DMS53 treated with DMSO at 0.1 percent for 48 hours (cell line): ENCODE measurements around the gene PPFIA2.

ENCODE experiments used
- DNase-seq: peaks from one replicate; lab custom pipeline; 2025; ENCODE audit not compliant: unreplicated experiment; lab: John Stamatoyannopoulos, UW

Gene PPFIA2

DNA sequence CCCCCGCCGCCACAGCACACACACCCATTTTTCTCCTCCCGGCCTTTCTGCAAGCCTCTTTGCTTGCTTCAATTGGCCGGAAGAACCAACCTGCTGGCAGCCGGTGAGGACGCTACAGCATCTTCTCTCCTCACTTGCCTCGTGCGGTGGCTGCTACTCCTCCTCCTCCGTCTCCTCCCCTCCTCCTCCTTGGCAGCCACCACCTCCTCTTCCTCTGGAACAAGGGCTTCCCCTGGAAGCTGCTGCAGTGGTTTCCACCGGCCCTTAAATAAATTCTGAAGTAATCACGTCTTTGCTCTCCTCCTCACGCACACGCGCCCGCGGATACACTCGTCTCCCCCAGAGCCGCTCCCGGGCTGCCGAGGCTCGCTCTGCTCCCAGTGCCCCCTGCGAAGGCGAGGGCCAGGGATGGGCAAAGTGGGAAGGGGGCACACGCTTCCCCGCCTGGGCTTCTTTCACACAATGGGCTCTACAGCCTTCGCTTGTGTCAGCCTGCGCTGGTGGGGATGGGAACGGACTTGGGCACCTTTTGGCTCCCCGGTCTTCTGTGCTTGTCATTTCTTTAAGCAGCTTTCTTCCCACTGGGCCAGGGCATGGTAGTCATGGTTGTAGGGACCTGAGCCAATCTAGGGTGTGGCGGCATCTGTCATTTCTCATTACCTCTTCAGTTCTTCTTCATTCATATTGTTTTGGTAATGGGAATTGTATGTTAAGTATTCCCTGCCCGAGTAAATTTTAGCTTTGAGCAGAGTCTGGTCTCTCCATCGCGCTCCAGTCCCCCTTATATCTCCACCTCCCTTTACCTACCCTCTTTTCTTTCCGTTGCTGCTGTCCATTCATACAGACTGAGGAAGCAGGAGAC lies at the start of gene PPFIA2:
TSS of gene PPFIA2 (minus strand) at position 161 of the 862 bp plus-strand sequence.
- DNase-seq = peak; percentile 52

DNA sequence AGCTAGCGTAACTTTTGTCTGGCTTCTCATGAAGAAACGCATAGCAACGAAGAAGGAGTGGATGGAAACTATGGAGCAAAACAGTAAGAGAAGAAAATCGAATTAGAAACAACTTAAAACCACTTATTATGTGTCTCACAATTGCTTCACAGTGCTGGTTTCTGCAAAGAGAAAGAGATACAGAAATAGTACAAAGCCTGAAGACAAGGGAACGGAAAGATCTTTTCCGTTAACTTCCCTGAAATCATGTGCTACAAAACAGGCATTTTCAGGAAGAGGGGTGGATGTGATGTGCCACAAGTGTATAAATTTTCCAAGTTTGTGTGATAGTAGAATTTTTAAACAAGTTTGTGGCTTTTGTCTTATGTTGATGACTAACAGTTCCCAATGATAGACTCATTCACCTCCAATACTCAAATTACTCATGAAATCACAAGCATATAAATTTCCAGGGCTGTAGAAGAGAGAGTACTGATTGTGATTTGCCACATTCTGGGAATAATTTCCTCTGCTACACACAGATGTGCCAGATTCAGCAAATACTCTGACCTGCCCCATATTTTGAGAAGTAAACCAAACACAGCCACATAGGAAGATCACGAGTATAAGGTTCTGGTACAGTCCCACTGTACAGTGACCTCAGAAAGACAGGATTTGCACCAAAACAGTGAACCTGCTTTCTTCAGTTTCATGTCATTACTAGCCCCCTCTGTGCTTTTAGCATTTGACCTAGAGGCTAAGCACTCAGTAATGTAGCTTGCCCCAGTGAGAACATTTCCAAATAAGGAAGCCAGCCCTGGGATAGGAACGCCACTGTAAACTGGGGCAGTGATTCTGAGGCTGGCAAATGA lies 41.4 kb upstream of the PPFIA2 start:
- no peak for DNase-seq

DNA sequence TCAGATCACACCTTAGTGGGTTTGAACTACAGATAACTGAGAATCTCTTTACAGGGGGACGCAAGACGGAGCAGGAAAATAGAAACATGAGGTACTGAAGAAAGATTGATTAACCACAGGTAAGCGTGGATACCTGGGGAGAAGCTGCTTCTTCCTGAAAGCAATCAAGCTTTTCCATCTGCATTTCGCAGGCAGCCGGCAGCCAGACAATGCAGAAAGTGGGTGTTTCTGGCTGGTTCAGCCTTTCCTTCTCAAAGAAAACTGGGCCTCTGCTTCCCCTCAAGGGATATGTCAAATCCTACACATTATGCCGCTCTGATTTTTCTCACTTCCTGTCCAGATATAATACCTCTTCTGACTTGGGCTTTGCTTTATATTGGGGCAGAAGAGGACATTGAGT lies 39.1 kb upstream of the PPFIA2 start:
- no peak for DNase-seq

DNA sequence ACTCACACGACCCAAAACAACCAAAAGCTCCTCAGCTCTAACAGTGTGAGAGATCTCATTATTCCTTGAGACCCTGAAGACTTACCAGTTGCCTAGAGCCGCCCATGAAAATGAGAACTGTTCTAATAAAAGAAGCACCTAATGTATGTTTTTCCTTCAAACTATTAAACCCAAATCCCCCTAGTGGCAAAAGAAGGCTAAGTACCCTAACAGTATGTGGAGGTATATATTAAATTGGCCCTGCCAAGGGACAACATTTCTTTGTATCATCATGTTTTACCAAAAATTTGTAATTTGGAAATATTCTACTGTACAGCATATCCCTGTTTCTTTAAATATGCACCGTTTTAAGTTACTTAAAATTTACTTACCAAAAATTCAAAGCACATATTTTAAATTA lies 38.0 kb upstream of the PPFIA2 start:
- DNase-seq = peak; percentile 29

DNA sequence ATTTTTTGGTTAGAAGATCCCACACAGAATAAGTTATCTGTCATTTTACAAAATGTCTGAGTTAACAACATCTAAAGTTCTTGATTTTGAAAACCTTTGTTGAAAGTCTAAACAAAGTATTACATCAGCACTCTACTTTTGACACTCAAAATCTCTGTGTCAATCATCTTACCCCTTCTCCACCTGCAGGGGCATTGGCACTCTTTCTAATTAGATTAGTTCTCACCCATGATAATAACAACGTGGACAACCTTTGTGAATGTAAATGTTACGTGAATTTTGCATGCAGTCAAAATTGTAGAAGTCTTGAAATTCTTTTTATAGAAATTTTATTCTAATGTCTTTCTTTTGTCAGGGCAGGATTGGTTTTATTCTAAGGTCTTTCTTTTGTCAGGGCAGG lies 33.5 kb upstream of the PPFIA2 start:
- DNase-seq = no peak

DNA sequence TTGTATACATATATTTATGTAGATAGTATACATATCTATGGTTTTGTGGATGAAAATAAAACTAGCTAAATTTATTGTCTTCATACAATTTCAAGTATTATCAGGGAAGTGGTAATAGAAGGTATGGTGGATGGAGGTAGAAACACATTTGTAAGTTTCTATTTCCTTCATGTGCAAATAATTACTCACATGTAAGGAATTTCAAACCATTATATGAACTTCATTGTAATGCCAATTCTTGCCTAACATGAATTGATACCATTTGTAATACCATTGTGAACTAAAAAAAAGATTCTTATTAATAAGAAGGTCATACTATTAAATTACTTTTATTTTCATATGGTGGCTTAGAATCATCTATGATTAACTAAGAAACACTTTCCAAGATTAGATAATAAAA lies 20.1 kb upstream of the PPFIA2 start:
- DNase-seq = peak; percentile 22

DNA sequence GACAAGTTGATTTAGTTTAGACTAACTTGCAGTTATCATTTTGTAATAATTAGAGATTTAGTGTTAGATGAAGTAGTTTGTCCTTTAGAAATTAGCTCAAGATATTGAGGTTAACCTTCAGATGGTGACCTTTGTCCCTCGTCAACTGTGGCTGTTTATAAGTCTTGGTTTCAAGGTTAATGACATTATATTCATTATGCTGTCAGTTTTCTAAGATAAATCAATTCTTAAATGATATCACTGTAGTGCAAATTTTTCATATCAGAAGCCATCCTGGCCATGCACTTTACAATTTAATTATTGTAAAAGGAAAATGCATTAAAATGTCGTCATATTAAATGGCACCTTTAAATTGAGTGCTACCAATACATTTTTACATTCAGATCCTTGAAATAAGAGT lies 19.6 kb upstream of the PPFIA2 start:
- no peak for DNase-seq

DNA sequence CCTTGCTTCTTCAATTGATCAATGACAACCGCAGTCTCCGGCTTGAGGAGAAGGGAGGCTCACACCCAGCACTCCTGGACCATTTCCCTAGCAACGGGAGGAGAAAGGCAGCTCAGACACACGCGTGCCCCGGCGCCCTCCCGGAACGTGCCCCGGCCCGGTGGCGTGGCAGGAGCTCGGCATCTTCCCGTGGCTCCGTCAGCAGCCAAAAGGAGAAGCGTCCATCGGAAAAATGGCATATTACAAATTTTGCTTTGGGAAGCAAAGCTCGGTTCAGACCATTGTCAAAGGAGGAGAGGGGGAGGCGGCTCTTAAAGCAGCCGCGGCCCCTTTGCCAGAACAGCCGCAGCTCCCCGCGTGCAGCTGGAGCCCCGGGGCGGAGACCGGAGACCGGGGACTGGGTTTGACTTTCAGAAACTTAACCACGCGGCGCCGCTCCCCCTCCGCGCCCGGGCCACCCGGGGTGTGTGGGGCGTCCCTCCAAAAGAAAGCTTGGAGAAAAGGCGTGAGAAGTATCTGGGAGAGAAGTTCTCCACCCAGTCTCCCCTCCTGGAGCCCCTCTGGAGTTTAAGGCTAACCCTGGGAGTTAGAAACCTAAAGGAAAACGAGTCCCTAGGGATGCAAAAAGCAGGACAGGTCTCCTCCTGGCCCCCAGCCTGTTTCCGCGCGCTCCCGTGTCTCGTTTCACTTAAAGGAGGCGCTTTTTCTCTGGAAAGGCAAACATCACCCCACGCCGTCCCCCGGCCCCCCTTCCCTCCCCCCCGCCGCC lies 545 bp downstream of the PPFIA2 start:
- DNase-seq = no peak

DNA sequence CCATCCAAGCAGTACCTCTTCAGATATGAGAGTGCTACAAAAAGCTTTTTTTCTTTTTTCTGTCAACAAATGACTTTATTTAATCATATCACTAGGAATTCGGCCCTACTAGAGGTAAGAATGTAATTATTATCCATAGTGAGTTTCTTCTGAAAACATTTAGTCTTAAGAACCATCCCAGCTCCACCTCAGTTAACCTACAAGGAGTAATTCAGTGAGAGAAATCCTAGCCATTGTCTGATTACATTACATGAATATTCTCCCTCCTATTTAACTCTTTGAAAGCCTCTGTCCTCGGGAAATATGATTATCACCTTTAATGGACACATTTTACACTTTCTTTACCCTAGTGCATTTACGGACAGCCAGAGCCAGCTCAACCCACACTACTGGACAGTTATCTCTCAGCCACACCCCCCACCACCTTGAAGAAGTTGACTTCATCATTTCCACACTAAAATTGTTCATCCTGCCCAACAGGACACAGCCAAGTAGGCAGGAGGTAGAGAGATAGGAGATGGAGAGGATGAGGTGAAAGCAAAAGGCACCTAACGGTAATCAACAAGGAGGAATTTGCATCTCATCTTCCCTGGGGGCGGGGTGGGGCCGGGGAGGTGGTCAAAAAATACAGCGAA lies 1.3 kb downstream of the PPFIA2 start:
- DNase-seq = no peak

DNA sequence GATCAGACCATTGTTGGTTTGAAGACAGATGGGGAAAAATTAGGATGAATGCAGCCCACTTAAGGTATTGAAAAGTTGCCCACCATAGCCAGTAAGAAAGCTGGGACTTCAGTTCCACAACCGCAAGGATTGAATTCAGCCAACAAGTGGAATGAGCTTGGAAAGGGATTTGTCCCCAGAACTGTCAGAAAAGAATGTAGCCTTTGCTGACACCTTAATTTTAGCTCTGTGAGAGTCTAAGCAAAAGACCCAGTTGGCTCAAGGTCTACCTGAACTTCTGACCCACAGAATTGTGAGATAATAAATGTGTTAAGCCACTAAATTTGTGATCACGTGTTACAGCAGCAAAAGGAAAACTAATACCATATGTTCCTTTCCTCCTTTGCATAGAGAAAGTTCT lies 29.4 kb downstream of the PPFIA2 start:
- no peak for DNase-seq

DNA sequence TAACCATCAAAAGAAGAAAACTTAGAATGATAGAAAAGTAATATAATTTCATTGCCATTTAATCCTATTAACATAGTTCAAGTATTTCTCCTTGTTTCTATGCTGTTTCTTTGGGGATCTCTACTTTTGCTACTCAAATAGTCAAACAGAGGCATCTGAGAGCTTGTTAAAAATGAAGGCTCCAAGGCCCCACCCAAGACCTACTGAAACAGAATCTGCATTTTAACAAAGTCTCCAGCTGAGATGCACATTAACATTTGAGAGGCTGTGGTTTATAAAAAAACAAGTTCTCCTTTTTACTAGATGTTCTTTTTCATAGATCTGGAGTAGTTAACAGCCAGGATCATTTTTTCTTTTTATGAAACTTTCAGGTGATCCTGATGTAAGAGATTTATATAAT lies 31.8 kb downstream of the PPFIA2 start:
- no peak for DNase-seq

DNA sequence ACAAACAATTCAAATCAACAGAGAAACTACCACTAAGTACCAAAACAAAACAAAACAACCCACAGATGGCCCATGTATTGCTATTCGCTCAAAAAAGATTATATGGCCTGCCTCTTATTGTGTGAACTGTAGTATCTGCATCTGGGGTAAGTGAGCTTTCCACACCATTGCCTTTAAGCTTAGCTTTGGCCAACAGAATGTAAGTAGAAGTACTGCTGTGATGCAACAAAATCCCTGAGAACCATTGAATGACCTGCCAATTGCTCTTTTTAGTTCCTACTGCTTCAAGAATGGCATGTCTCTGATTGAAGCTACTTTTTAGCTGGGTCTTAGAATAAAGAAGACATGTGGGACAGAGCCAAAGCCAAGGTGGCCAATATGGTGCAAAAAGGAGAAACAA lies 32.5 kb downstream of the PPFIA2 start:
- no peak for DNase-seq

DNA sequence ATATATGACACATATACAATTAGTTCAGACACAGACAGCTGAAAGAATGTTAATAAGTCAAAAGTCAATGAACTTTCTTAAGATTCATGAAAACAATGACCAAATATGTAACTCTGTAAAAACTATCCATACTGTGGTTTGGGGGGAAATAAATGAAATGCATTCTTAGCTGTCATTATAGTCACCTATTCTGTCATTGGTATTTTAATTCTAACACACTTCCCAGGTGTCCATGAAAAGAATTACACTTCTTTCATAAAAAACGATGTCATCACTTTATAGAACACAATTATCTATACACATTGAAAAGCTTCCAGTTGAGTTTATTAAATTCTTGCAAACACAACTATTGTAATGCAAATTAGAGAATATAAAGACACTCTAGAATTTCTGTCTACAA lies 35.8 kb downstream of the PPFIA2 start:
- no peak for DNase-seq

DNA sequence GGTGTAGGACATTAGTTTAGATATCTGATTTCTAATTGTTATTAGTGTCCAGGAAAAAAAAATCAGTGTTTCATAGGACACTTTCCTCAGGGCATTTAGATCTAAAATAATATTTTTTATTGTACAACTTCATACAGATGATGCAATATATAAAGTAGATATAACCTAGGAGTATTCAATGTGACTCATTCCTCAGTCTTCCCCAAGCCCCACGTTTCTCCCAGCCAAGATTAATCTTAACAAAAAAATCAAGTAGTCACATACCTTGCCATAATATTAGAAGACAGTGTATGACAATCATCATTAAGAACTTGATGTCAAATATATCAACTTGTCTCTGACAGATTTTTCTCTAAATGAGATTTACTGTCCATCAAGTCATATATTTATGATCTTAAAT lies 37.1 kb downstream of the PPFIA2 start:
- no peak for DNase-seq

DNA sequence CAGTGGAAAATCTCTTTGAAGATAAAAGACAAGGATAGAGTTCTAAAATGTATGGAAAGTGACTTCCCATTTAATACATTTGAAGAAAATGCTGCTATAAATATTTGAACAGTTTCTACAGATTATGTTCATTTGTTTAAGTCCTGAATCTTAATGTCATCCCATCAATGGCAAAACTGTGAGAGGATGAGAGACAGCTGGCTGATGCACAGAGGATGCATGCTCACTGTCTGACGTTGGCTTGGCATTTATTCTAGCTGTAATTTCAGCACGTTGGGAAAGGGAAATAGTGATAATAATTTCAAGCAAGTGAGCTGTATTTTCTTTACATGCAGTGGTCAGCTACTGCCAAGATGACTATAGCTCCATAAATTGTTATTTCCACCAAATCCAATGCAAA lies 40.5 kb downstream of the PPFIA2 start:
- no peak for DNase-seq

DNA sequence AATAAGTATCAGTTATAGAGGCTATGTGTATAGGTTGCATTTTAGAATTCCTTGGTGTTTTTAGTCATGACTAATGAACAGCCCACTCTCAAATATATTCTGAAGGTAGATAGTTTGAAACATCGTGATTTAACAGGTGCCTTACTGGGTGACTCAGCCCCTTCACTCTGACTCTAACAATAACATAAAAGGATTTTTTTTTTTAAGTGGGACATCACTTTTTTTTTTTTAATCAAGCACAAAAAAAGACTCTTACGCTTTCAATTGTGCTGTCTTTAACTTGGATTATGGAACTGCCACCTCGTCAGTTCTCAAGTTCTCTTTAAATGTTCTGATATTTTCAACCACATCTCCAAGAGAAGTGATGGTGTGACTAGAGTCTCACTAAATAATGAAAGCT lies 46.6 kb downstream of the PPFIA2 start:
- peak; percentile 70 for DNase-seq

DNA sequence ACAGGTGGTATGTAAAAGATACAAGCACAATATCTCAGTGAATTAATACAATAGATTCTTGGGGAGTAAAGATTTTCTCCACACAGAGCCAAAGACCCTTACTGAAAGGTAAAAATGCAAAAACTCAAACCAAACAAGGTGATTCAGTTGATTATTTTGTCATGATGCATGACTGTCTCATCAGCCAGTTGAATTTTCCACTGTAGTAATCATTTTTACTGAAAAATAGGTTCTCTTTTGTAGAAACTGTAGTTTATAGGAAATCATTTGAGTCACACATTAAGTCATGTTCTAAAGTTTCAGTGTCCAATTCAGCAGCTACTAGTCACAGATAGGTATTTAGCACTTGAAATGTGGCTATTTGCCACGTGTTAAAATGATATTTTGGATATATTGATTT lies 53.6 kb downstream of the PPFIA2 start:
- no peak for DNase-seq

DNA sequence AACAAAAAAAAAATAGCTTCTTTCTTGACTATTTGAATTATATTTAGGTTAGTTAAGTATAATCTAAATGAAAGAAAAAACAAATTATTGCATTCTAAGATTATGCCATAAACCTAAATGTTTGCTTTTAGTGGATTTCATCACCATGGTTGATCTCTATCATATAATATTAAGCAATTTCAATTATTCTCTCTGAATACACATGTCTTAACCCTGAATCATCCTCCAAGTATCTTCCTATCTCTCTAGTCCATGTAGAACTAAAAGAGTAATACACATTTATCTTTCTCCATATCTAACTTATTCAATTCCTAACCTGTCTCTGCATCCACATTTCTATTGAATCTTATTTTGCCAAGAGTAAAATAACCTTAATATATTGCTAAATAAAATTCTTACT lies 59.6 kb downstream of the PPFIA2 start:
- DNase-seq = no peak

DNA sequence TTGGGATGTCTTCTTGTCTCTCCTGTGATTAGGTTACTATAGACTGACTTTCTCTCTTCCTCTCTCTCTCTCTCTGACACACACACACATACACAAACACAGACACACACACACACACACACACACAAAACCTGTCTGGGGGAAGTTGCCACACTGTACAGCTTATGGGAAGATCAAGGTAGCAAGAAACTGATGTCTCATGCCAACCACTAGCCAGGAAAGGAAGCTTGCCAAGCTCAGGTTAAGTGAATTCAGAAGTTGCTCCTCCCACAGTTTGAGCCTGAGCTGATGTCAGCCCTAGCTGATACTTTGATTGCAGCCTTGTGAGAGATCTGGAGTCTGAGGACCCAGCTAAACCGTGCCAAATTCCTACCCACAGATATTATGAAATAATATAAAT lies 67.1 kb downstream of the PPFIA2 start:
- DNase-seq = no peak

DNA sequence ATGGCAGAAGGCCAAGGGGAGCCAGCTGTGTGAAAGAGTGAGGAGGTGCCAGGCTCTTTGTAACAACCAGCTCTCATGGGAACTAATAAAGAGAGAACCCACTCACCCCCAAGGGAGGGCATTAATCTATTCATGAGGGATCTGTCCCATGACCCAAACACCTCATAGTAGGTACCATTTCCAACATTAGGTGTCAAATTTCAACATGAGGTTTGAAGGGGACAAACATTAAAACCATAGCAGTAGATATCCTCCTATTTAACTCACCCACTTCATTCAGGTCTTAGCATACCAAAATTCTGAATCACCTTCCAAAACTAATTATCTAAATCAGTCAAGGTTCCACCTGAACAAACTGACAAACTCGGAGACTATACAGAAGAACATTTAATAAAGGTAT lies 75.3 kb downstream of the PPFIA2 start:
- DNase-seq = no peak

DNA sequence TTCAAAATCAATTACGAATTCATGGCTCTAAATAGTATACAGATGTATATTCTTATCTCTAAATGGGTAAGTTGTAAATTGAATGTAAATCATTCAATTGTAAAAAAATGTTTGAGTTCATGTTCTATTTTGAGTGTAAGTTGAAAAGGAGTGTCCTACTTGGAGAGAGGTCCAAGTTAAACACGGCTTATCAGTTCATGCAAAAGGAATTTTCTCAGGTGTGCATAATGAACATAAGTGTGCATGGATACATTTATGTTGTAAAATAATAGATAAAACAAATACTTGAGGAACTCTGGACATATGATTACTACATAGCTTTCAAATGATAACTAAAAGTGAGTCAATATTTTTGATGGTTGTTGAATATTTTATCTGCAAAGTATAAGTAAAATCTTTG lies 79.5 kb downstream of the PPFIA2 start:
- no peak for DNase-seq
